Measurements from ENCODE around the gene DOCK6.
"Not testable (repeated sequence)": the region's sequence is repeated elsewhere in the genome, so short reads cannot be mapped to it uniquely, and the experiment has no call there.

The DOCK6 gene

DNA sequence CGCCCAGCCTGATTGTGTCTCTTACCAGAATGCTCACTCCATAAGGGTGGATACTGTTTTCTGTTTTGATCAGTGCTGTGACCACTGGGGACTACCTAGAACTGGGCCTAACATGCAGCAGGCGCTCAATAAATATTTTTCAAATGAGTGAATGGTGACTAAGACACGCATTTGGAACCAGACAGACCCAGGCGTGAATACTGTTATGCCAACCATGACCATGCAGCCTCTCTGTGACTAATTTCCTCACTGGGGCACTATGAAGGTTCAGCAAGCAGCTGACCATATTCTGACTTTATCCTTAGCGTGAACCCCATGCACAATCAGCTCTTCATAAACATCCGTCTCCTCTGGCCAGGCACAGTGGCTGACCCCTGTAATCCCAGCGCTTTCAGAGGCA, 93.8 kb downstream of the DOCK6 start:
- DNase-seq, result peak; percentile 79

DNA sequence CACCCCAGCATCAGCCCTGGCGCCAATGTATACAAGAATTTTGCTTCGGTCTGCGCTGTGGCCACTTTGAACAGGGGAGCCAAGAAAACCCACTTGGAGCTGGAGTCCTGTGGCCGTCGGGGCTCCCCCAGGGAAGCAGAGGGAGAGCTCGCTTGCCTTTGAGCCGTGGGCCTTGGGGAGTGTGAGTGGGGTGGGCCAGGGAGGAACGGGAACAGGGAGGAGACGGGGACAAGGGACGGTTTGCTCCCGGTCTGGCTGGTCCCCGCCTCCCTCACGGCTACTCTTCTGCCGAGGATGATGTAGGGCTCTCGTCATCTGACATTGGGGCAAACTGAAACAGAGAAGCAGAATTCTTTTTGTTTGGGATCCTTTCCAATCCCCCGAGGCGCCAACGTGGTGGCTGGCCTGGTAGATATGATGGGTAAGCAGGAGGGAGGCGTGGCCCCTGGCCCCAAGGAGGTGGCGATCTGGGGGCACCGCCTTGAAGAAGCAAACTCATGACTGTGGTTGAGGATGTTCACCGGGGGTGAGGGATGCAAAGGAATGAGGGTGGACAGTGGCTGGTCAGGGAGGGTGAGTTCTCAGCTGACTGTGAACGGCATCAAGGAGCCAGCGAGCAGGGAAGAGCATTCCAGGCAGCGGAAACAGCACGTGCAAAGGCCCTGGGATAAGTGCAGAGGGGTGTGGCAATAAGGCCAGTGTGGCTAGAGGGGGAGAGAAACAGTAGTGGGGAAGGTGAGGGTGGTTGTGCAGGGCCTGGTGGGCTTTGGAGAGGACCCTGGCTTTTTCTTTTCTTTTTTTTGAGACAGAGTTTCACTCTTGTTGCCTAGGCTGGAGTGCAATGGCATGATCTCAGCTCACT, 95.8 kb downstream of the DOCK6 start:
- no peak for DNase-seq

DNA sequence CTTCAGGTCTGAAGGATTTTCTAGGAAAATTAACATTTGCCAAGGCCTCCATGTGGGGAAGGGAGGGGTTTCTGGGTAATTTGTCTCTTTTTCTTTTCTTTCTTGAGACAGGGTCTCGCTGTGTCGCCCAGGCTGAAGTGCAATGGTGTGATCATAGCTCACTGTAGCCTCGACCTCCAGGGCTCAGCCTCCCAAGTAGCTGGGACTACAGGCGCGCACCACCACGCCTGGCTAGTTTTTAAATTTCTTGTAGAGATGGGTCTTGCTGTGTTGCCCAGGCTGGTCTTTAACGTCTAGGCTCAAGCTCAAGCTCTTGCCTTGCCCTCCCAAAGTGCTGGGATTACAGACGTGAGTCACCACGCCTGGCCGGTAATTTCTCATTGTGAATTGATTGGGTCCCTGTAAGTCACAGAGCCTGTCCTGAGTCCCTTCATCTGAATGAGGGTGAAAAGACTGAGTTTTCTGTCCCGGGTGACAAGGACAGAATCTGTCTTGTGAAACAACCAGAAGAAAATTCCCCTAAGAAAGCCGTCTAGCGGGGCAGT, 96.8 kb downstream of the DOCK6 start:
- no peak for DNase-seq

DNA sequence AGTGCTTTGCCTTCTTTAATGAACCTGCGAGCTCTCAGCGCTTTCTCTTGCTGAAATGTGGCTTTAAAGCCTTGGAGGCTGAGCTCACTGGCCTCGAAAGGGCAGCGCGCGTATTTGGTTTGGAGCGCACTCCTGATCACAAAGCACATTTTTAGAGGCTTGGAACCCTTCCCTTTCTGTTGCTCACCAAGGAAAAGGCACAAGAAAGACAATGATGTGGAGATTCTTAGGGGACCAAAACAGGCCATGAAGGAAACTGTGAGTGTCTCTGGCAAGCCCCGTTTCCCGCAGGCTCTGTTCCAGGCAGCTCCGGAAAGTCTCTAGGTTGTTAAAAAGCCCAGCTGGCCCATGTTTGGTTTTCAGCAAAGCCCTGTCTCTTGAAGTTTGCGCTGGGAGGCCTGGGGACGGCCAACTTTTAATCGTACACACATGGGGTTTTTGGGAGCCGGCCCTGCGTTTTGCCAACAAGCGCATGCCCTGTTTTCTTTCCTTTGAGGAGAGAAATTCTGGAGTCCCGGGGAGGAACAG, 97.4 kb downstream of the DOCK6 start:
- DNase-seq, result peak; percentile 87

DNA sequence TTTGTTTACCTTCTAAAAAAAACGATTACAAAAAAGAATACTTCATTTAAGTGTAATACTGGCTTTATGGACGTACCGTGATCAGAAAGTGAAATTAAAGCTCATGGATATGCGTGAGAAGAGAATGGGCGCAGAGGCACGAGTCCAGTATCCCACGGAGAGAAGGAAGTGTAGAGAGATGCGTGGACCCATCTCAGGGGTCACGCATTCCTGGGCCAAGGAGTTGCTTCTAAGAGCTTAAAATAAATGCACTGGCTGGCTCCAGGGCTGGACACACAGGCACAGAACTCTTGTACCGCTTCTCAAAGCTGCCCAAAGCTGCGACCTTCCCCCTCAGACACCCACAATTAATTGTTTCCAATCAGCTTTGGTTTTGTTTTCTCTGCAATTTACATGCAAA, 98.0 kb downstream of the DOCK6 start:
- DNase-seq, result no peak

DNA sequence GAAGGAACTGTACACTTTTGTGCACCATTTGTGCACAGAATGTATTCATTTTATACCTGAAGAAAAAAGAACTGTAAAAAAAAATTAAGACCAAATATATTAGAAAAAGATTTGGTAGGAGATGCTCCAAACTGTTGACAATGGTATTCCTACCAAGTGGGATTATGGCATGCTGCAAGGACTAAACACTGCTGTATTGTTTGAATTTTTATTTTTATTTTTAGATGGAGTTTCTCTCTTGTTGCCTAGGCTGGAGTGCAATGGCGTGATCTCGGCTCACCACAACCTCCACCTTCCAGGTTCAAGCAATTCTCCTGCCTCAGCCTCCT, 101.9 kb downstream of the DOCK6 start:
- not testable (repeated sequence) for DNase-seq

DNA sequence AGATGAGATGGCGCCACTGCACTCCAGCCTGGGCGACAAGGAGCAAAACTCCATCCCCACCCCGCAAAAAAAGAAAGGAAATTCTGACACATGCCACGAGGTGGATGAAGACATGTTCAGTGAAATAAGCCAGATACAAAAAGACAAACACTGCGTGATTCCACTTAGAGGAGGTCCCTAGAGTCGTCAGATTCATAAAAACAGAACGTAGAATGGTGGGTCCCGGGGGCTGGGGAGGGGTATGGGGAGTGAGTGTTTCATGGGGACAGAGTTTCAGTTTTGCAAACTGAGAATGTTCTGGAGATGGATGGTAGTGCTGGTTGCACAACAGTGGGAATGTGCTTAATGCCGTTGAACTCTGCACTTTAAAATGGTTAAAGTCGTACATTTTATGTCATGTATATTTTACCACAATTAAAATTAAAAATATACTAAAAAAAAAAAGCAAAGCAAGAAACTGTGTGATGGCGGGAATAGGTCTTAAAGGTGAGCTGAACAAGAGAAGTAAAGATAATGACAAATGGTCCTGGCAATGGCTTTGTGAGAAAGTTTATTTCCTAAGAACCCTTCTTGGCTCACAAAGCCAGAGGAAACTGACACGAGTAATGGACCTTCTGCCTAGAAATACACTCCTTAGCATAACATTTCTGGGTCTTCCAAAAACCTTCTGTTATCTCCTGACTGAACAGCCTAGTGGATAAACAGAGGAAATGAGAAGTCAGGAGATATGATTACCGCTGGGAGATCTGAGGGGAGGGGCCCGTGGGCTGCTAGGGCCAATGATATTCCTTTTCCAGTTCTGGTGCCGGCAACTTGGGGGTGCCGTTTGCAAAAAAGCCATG, 102.5 kb downstream of the DOCK6 start:
- no peak for DNase-seq

DNA sequence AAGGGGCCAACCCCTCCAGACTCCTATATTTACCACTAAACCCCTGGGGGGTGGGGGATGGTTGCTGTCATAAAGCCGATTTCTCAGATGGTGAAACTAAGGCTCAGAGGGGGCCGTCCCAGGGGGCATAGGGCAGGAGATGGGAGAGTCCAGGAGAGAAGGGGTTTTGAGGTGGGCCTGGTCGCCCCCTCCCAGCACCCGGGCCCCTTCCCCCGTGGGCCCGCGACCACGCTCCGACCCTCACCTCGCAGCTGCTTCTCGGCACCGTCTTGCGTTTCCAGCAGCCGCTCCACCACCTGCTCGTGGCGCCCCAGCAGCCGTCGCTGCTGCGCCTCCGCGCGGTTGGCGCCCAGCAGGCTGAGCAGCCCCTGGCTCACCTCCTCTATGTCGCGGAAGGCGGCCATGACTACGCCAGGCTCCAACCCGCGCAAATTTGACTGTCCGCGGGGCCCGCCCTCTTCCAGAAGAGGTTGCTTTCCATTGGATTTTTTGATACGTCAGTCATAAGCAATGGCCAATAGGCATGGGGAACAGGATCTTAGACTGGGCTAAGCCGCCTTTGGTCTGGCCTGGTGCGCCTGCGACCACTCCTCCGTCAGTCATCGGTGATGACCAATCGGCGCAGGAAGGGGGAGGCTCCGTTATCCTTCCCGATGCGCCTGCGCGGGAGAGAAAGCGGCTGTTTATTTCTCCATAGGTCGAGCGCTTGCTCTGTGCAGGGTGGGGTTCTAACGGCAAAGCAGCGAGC, 106.8 kb downstream of the DOCK6 start, which contains the start of gene SPC24:
Gene SPC24 (minus strand): TSS at position 410 of the 748 bp plus-strand sequence. CDS start 6 bp downstream, at position 404.
- peak; percentile 99 for DNase-seq

DNA sequence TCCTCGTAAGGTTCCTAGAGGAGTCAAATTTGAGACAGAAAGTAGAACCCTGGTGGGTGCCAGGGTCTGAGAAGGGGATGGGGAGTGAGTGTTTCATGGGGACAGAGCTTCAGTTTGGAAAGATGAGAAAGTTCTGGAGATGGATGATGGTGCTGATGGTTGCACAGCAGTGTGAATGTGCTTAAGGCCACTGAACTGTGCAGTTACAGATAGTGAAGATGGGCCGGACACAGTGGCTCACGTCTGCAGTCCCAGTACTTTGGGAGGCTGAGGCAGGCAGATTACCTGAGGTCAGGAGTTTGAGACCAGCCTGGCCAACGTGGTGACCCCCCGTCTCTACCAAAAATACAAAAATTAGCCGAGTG, 107.7 kb downstream of the DOCK6 start:
- DNase-seq, result no peak

DNA sequence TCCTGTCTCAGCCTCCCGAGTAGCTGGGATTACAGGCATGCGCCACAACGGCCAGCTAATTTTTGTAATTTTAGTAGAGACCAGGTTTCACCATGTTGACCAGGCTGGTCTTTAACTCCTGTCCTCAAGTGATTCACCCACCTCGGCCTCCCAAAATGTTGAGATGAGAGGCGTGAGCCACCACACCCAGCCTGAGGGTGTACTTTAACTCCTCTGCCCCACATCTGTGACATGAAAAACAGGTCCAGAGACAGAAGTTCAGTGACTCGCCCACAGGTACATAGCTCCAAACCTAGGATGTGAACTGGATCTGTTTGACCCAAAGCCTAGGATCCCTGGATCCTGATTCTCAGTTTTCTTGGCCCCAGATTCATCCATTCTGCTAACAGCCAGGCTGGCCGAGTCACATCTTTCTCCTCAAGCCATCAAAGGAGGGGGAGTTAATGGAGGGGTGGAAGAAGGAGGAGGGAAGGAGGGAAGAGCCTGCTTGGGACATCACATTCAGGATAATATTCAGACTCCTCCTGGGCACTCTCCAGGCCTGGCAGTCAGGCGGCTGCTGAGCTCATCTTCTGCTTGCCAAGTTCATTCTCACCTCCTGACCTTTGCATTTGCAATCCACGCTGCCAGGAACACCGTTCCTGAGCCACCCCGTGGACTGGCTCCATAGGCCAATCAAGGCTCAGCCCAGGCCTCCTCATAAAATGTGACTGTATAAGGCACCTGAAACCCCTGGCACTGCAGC, 109.8 kb downstream of the DOCK6 start:
- DNase-seq, result peak; percentile 38

DNA sequence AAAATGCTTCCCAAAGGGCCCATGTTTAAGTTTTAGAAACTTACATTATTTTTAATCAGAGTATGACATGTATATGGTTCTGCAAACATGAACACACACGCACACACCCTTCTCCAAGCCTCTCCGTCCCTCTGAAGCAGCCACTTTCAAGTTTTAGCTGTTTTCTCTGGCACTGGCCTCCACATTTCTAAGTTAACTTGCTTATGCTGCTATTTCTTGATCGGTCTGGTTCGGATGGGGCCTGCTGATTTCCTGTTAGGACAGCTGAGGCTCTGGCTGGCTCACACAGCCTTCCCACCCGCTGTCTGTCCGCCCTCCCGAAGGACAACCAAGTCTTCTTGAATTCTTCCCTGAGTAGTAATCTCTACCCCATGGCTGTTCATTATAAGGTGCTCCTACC, 111.1 kb downstream of the DOCK6 start:
- DNase-seq, result peak; percentile 27
